HG02943 (cell line): ENCODE data around the gene CTDP1.

ENCODE experiments used
- ATAC-seq: cut with Tn5 transposase; IDR thresholded peaks from one replicate; pipeline ENCODE4 v1.9.1; 2021; ENCODE audit warnings: mild to moderate bottlenecking, low read depth, moderate library complexity; ENCODE audit not compliant: unreplicated experiment

CTDP1 gene

DNA sequence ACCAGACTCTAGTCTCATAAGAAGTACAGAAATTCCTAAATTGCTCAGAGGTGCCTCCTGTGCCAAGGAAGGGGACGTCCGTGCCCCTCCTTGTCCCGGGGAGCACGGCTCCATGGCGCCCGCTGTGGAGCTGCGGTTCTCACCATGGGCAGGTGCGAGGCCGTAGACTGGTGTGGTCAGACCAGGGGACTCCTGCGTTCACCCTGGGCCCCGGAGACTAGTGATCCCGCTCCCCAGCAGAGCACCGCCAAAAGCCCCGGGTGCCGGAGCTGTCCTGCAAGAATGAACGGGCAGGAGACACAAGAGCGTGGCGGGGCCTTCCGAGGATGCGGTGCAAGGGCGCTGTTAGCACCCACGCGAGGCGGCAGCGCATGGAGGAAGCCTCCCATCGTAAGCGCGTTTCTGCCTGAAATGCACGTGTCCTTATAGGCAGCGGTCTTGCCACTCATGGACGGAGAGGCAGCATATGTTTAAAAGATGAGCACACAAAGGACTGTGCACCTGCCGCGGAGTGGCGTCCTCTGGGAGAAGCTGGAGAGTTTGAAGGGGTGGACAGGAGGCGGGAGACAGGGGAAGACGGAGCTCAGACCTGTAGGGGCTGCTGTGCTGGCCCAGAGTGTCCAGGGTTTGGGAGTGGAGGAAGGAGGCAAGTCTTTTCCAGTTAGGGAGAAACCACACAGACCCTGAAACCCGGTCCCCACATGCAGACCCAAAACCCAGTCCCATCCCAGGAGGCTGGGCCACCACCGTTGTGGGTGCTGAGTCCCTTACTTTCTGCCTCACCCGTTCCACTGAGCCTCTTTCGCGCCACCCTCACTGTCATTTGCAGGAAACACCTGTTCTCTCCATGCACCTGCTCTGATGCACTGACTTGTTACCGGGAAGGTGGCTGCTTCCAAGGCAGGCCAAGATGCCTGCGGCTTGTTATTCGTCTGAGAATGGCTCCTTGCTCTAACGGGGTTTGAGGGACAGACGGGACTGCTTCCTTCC is 110.6 kb downstream of the CTDP1 start:
- no peak for ATAC-seq

DNA sequence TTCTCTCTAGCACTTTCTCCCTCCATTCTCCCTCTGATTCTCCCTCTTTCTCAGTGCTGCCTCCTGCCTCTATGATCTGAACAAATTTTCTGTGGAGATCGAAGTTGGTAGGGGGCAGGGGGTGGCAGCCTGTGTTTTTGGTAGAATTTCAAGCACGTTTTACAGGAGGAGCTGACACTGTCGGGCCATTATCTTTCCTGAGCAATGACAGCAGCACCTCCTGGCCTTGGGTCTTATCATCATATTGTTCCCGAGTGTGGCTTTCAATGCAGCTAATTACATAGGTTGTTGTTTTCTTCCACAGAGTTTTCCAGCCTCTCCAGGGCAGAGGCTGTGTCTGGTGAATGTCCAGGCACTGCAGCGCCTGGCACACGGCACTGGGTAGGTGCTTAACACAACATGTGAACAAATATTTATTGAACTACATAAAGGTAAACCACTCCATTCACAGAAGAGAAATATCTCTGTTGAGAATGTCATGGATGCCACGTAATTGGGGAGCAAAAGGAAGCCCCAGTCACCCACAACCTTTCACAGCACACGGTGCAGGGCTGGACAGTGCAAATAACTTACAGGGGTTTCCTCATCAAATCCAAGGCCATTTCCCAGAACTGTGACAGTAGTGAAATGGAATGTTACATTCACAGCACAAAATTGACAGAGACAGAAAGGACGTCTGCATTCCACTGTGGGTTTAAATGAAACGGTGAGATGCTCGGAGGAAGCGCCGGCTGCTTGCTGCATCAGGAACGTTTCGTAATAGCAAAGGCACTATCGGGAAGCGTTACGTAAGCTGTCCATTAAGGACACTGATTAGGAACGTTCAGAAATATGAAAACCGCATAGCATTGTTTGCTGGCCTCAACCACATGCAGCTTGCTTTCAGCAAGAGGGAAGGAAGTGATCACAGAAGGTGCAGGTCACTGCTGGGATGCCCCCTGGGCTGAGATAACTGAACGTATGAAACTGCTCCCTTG is 111.7 kb downstream of the CTDP1 start:
- ATAC-seq: no peak

DNA sequence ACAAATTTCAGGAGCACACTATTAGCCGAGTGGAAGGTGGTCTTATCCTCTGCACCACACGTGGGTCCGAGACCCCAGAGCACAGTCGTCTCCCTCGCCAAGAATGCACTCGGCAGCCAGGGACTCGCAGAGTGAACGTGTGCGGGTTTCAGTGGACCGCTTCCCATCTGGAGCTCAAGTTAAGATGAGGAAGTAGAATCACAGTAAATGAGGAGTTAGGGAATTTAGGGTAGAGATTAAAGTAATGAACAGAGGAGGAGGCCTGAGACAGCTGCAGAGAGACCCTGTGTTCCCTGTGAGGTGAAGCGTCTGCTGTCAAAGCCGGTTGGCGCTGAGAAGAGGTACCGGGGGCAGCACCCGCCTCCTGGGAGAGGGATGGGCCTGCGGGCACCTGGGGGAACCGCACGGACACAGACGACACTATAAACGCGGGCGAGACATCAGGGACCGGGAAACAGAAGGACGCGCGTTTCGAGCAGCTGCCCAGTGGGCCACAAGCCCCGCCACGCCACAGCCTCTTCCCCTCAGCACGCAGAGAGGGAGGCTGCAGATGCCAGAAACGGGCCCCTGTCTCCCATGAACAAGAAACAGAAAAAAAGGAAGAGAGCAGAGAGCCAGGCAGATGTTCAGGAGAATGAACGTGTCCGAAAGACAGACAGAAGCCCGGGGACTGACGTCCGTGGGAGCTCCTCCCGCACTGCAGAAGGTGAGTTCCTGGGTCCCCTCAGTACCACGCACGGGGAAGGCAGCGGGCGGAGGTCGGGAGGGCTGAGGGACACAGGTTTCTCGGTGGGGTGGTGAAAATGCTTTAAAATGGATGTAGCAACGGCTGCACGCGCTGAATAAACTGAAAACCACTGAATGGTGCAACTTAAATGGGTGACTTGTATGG is 112.7 kb downstream of the CTDP1 start:
- ATAC-seq: no peak

DNA sequence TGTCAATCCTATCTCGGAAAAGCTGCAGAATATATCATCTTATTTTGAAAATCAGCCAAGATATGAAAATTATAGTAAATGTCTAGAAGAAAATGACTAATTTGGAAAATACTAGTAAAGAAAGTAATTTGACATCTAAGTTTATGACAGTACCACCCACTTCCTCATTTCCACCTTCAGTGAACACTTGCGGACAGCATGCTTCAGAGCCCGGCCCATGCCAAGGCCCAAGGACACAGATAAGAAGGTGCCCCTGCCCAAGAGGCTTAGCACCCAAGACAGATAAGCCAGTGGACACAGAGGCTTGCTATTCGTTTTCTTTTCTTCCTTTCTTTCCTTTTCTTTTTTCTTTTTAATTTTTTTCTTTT is 113.4 kb downstream of the CTDP1 start:
- no peak for ATAC-seq

DNA sequence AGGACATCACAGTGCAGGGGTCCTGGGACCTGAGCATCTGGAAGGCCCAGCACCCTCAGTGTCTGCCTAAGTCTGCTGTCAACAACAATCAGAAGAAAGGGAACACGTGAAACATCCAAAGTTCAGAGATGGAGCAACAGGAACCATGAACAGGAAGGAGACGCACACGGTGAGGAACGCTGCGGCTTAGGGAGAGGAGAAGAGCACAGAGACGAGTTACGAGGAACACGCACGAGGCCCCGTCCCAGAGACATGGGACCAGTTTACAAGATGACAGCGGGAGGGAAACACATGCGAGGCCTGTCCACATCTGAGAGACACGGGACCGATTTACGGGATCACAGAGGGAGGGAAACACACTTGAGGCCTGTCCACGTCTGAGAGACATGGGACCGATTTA is 115.2 kb downstream of the CTDP1 start:
- no peak for ATAC-seq

DNA sequence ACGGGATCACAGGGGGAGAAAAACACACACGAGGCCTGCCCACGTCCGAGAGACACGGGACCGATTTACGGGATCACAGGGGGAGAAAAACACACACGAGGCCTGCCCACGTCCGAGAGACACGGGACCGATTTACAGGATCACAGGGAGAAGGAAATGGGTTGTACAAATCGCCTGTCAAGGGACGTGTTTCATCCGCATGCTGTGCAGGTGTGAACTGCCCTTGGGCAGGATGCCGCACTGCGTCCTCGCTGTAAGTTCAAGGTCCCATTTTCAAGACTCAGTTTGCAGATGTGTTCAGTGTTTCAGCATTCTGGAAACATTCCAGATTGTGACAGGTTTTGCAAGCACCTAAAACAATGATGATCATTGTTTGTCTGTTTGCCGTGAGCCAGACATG is 115.8 kb downstream of the CTDP1 start:
- no peak for ATAC-seq

DNA sequence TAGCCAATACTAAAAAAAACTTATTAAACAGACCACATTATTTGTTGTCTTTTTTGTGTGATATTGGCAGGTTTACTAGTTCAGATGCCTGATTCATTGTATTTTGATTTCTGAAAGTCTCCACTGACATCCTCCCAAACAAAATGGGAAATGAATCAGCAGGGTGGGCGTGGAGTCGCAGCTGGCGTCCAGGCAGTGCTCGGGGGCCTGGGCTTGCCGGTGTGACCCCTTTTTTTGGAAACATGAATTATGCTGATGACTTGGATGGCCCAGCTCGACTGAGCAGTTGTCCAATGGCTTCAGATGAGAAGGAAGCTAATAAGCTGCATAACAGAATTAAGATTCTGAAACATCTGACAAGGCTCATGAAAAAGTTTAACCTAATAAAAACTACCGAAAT is 116.4 kb downstream of the CTDP1 start:
- ATAC-seq: no peak

DNA sequence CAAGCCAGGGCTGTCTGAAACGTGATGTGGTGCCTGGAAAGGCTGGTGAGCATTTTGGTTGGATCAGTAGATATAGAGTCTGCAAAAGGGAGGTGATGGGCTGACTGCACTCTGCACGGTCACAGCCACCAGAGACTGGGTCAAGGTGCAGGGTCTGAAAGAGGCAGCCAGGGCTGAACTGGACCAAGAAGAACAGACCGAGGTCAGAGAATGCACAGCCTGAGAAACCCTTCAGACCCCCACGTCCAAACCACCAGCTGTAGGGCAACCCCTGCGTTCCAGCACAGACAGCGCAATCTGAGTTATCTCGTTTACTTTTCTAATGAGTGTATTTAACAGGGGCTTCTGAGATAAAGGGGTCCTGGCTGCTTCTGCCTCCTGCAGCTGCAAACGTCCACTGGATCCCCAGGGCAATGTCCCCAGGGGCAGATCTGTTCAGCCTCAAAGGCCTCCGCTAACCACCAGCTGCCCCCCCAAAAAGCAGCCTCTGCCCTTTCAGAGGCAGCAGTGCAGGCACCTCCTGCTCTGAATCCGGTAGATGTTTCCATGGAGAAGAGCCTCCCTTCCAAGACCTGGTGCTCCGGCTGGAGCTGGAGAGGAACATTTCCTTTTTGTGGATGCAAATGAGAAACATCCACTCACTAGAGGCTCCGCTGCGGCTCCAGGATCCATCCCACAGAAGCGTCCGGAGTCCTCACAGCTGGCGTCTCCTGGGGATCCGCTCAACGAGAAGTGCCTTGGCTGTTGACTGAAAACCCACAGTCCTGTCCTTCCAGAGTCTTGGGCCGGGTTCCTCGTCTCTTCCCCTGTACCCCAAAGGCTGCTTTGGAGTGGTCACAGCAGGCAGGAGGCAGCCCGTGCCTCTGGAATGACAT is 117.2 kb downstream of the CTDP1 start:
- ATAC-seq: no peak

DNA sequence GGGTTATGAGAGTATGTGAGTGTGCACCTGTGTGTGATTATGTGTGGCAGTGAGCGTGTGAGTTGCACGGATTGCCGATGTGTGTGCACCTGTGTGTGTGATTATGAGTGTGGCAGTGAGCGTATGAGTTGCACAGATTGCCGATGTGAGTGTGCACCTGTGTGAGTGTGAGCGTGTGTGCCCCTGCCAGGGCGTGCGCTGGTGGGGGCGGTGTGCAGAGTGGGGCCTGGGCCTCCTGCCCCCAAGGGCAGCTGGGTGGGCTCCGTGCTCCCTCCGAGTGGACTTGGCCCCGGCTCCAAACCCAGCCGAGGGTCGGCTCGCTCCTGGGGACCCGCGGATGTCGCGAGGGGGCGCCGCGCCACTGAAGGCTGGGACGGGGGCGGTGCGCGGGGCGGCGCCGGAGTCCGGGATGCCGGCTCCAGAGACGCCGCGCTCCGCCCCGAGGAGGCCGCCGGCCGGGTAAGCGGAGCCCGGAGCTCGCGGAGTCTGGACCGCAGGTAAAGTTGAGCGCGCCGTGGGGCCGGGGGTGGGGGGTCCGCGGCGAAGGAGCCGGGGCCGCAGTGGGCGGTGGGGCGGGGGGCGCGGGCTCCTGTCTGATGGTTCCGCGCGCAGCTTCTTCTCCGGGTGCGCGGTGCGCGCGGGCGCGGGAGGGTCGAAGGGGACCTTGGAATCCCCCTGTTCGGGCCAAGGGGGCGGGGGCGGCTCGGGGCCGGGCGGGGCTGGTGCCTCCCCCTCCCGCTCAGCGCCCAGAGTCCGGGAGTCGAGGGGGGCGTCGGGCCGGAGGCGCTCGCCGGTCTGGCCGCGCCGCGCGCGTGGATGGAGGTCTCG is 118.1 kb downstream of the CTDP1 start, which contains the start of gene KCNG2:
Gene KCNG2, plus strand, starts transcription at position 421 of the 828 bp plus-strand sequence. CDS start 65,730 bp downstream, outside the sequence.
- ATAC-seq: no peak

DNA sequence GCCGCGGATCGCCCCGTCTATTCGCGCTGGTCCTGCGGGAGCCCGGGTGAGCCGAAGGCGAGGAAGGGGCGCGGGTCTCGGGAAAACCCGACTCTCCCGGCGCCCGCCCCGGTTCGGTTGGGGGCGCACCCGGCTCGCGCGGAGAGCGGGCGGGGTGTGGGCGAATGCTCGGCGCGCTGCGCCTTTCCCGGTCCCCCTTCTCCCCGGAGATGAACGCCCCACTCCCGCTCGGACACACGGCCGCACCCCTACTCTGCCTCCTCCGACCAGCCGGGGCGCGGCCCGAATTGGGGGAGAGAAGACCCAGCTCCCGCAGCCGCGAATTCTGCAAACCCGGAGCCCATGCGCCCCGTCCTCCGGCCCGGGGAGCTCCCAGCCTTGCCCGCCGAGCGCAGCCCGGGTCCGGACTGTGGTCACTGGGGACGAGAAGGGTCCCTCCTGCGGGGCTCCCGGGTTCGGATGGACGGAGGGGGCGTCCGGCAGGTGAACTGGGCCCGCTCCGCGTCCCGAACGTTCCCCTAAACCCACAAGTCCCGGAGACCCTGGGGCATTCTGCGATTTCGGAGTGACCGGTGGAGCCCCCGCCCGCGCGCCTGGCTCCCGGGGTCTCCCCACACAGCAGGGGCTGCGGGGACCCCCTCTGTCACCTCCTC is 118.9 kb downstream of the CTDP1 start:
- ATAC-seq: no peak

DNA sequence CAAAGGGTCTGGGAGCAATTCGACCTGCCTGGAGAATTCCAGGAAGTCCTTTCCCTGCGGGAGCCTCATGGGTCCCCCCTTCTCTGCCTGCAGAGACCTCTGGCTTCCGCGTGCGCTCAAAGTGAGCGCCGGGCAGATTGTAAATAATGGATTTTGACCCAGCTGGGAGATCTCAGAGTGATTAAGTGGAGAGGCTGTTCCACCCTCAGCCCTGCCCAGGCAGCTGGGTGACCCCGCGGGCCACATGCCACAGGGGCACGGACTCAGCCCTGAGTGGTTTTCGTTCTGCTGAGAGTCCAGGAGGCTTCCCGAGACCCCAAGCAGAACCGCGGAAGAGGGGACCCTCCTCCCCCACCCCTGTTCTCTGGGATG is 119.4 kb downstream of the CTDP1 start:
- no peak for ATAC-seq

DNA sequence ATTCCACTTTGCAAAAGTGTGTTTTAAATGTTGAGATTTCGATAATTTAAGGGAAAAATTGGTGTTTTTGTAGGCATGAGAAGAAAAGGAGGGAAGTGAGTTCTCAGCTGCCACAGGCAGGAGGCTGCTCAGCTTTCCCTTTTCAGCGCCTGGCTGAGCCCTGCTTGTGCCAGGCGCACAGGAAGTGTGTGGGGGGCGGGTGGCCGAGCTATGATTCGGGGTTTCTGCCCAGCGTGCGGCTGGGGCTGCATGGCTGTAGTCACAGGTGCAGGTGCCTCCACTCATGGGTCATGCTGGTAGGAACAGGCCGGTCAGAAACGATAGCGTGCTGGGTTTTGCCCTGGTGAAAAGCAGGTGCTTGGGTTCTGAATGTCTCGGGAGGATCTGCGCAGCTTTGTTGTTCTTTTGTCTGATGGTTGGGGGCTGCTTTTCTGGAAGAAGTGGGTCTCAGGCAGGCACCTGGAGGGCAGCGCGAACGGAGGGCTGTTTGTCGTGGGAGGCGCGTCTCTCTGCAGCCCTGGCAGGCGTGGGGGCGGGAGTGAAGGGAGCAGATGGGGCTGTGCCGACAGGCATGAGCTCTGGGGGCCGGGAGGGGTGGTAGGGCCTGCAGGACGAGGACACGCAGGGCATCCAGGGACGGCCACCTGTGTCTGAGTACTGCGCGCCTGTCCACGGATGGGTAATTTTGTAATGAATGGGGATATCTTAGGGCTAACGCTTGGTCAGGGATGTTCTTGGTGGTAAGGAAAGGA is 120.2 kb downstream of the CTDP1 start:
- ATAC-seq: no peak

DNA sequence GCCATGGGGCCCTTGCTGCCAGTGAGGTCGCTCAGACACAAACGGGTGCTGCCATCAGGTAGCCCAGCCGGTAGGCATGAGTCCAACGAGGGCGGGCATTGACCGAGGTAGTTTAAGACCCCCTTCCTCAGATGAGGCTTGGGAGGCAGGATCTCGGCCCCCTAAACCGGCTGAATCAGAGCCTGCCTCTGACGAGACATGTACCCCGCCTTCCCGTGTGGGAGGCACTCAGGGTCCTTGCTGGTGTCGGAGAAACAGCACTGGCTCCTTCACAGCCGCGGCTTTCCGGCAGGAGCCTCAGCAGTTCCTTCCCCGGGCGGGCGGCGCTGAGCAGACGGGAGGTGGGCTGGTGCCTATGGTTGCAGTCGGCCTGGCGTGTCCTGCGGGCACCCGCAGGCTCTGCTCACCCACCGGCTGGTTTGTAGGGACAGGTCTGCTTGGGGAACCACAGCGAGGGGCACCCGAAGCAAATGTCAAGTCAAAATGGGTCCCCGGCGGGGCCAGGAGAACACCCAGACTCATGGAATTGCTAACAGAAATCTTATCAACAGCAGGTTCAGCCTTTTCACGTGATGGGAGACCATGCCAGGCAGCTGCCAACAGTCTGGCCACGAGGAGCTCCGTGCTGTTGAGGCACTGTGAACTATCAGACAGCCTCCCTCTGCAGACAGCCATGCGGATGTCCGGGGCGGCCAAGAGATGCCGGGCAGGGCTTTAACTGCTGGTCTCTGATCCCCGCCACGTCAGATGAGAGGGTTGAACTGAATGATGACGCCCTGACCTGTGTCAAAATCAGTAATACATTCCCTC is 121.0 kb downstream of the CTDP1 start:
- no peak for ATAC-seq

DNA sequence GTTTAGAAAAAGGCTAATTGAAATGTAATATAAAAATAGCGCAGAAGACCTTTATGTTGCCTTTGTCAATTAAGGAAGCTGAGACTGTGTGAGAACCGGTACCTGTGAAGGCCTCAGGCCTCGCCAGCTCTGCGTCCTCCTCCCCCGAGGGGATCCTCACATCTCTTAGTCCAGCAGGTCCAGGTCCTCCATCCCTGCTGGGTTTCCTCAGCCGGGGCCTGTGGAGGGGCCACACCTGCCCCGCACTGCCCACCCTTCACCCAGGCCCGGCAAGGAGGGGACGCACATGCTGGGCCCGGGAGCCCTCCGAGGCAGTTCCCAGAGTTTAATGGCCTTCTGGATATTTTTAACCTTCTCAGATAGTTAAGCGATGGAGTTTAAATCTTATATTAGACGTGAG is 121.6 kb downstream of the CTDP1 start:
- ATAC-seq: no peak

DNA sequence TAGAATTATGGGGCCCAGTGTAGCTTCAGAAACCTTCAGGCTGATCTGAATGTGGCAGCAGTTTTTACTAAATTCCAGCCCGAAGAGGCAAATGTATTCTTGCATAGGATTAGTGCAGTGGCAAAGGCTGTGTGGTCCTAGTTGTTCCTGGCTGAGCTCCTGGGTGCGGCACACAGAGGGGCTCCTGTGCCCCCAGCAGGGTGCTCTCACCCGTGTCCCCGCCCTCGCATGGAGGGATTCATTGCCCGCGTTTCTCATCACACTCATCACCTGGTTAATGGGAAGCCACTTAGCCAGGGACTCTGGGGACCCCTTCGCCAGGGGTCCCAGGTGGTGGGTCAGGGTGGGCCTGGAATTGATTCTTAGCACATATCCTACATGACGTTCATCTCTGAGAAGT is 122.0 kb downstream of the CTDP1 start:
- ATAC-seq: no peak

DNA sequence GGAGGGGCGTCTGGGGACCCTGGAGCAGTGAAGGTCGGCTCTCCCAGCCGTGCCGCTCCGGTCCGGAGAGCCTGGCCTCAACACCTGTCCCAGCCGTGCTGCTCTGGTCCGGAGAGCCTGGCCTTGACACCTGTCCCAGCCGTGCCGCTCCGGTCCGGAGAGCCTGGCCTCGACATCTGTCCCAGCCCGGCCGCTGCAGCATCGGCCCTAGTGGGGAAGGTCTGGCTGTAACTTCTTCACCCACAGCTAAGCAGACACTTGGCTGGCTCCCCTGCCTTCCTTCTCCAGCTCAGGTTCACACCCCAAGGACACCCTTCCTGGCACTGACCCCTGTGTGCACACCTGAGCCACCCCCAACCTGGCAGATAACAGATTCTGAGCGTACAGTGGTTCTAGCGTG is 122.7 kb downstream of the CTDP1 start:
- ATAC-seq: no peak
